Psoas muscle (tissue), 8 donors: ENCODE measurements around the gene OR5K2. TPM values are rescaled to one million over a fixed set of nuclear protein-coding genes. Genes with fewer than 3 reads are reported as not detected.

ENCODE experiments used
- ATAC-seq, 4 donors: fragments of 200-7000 bp; cut with Tn5 transposase; one replicate each; pipeline ENCODE4 v1.9.1; 2020; ENCODE audit warnings: moderate library complexity in 3 of 4, mild to moderate bottlenecking in 2 of 4
- DNase-seq, 2 donors: peaks; one replicate each; pipeline ENCODE4 v3.0.0-alpha.2; 2020
- H3K27ac ChIP-seq: fragments of 200-600 bp; one replicate; pipeline ENCODE4 v1.8.0; 2022
- H3K27me3 ChIP-seq, 3 donors: fragments of 200-600 bp in 1 of 3; one replicate each; pipeline versions ENCODE4 v1.6.1 to v1.8.0; 2013 to 2022; ENCODE audit warnings: low read length in 2 of 3, mild to moderate bottlenecking in 2 of 3, moderate library complexity in 1 of 3; ENCODE audit not compliant: insufficient read depth in 3 of 3
- H3K36me3 ChIP-seq, 2 donors: fragments of 200-600 bp in 1 of 2; one replicate each; pipeline versions ENCODE4 v1.6.1 to v1.8.0; 2013 to 2022; ENCODE audit warnings: low read depth in 1 of 2, mild to moderate bottlenecking in 1 of 2, moderate library complexity in 1 of 2; ENCODE audit not compliant: insufficient read depth in 1 of 2
- H3K4me1 ChIP-seq: fragments of 200-600 bp; one replicate; pipeline ENCODE4 v1.8.0; 2022
- H3K4me3 ChIP-seq: fragments of 200-600 bp; one replicate; pipeline ENCODE4 v1.8.0; 2022; ENCODE audit warnings: mild to moderate bottlenecking
- H3K9me3 ChIP-seq: fragments of 200-600 bp; one replicate; pipeline ENCODE4 v1.8.0; 2022
- WGBS, 3 donors: extraction: QIAGEN DNeasy Blood & Tissue Kit; methylation state at CpG; one replicate each; pipeline versions ENCODE4 v1.1.6 to v1.1.7; 2013; 5-methylcytosine and 5-hydroxymethylcytosine counted together
- intact Hi-C, 2 donors: fragments of 100-400 bp; cut with DNase I; formaldehyde crosslinking; loops; one replicate each; pipeline versions ENCODE4 v1.11.0 to v1.14.2; 2022
- polyA plus RNA-seq, 3 donors: library from polyadenylated mRNA; stranded (reverse); fragments of 200-250 nt; gene quantifications; one replicate each; pipeline ENCODE4 v1.2.3, GENCODE V29; 2013
- total RNA-seq, 4 donors: library from RNA; stranded (reverse); fragmentation: NEBNext Ultra II Directional in 2 of 4; extraction: Animal tissue kit (Norgen Biotek cat#: 25700) in 2 of 4; gene quantifications; one replicate each; pipeline versions ENCODE4 v1.2.1 to v1.2.4, GENCODE V29; 2021 to 2023
- TF ChIP-seq, protein P1 (sequence below): fragments of 200-600 bp; IDR thresholded peaks from one replicate; pipeline ENCODE4 v1.8.0; 2022; ENCODE audit warnings: antibody characterized with exemption
- donor health status: healthy with polysubstance abuse.
- donor health status: DM: no; HTN: no; CAD: no; lungs with moderate emphysema.
- donor health status: Bipolar disorder and iron deficiency.
- donor health status: healthy.
- donor health status: DM: yes; HTN: yes; CAD: no.
- donor health status: DM: no; HTN: no; CAD: no.
- donor health status: DM: no; HTN: no; CAD: no.
- donor health status: DM: yes; HTN: yes; CAD: no.

Gene OR5K2
- total and polyA plus RNA-seq, 7 donors: not detected

DNA sequence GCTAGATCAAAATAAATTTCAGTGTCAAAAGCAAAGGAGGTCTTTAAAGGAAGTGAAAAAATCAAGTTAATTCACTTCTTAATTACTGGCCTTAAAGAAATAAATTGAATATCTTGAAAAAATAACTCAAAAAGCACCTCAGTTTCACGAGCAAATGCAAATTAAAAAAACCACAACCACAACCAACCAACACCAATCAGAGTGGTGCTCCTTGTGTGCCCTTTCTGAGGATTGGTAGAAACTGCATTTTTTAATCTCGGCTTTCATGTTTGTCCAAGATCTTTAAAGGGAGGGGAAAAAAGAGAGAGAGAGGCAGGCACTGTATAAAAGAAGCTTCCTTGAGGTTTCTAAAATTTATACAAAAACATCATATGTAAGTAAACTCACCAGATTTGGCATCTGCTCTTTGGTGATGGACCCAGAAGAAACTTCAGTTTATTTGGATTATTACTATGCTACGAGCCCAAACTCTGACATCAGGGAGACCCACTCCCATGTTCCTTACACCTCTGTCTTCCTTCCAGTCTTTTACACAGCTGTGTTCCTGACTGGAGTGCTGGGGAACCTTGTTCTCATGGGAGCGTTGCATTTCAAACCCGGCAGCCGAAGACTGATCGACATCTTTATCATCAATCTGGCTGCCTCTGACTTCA is 34.3 kb downstream of the OR5K2 start, which contains the start of gene GPR15:
TSS of gene GPR15 (plus strand) at position 357 of the 653 bp plus-strand sequence. CDS start at position 413, 56 bp downstream.
- WGBS, 3 donors: 76 to 79% (median 79%) methylated on average over 7 of the region's 7 CpGs

DNA sequence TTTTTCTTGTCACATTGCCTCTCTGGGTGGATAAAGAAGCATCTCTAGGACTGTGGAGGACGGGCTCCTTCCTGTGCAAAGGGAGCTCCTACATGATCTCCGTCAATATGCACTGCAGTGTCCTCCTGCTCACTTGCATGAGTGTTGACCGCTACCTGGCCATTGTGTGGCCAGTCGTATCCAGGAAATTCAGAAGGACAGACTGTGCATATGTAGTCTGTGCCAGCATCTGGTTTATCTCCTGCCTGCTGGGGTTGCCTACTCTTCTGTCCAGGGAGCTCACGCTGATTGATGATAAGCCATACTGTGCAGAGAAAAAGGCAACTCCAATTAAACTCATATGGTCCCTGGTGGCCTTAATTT is 34.8 kb downstream of the OR5K2 start:
- no peaks in the 10 kb centered on the region for H3K27me3 ChIP-seq
- peaks cover 8% of the 10 kb centered on the region for H3K4me1 ChIP-seq
- no peaks in the 10 kb centered on the region for H3K36me3 ChIP-seq
- DNase-seq: no peak
- H3K27ac ChIP-seq: no peak overlapping the region
- intact Hi-C loops: no loop called here
- 82 to 93% (median 84%) methylated on average over 5 of the region's 5 CpGs for WGBS, 3 donors
- ATAC-seq: no peak
- H3K4me3 ChIP-seq: no peak overlapping the region
- TF ChIP-seq, protein P1, sequence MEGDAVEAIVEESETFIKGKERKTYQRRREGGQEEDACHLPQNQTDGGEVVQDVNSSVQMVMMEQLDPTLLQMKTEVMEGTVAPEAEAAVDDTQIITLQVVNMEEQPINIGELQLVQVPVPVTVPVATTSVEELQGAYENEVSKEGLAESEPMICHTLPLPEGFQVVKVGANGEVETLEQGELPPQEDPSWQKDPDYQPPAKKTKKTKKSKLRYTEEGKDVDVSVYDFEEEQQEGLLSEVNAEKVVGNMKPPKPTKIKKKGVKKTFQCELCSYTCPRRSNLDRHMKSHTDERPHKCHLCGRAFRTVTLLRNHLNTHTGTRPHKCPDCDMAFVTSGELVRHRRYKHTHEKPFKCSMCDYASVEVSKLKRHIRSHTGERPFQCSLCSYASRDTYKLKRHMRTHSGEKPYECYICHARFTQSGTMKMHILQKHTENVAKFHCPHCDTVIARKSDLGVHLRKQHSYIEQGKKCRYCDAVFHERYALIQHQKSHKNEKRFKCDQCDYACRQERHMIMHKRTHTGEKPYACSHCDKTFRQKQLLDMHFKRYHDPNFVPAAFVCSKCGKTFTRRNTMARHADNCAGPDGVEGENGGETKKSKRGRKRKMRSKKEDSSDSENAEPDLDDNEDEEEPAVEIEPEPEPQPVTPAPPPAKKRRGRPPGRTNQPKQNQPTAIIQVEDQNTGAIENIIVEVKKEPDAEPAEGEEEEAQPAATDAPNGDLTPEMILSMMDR: no peak
- no peaks in the 10 kb centered on the region for H3K9me3 ChIP-seq

More for the DNA sequence above, 34.3 kb downstream of the OR5K2 start, which contains the start of gene GPR15:
- H3K36me3 ChIP-seq: no peaks in the 10 kb centered on the region
- H3K4me3 ChIP-seq: no peak within 1 kb of the TSS
- H3K4me1 ChIP-seq: peaks cover 8% of the 10 kb centered on the region
- TF ChIP-seq, protein P1: no peak
- intact Hi-C loops: no loop called here
- H3K27me3 ChIP-seq: no peaks in the 10 kb centered on the region
- no peak within 1 kb of the TSS for H3K27ac ChIP-seq
- DNase-seq (no peak), ATAC-seq (no peak)
- H3K9me3 ChIP-seq: no peaks in the 10 kb centered on the region

DNA sequence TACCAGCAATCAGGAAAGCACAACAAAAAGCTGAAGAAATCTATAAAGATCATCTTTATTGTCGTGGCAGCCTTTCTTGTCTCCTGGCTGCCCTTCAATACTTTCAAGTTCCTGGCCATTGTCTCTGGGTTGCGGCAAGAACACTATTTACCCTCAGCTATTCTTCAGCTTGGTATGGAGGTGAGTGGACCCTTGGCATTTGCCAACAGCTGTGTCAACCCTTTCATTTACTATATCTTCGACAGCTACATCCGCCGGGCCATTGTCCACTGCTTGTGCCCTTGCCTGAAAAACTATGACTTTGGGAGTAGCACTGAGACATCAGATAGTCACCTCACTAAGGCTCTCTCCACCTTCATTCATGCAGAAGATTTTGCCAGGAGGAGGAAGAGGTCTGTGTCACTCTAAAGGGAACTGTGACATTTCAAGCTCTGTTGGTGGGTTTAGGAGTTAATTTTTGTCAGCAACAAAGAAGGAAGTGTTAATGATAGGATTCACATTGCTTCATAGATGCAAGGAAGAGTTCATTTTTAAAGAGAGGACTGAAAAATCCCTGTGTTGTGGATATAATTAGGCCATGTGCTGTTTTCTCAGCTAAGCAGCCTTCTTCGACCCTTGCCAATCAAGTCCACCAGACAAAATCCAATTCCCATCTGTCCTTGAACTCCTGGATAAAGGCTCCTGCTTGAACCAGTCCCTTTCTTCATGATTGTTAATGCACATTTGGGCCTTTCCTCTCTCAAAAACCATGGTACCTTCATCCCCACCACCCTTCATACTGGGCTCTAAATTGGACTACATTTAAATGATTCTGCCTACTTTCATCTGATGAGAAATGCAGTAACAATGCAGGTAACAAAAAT is 35.5 kb downstream of the OR5K2 start:
- no peak for ATAC-seq
- Histone ChIP-seq H3K36me3 (no peaks in the 10 kb centered on the region), H3K4me3 (no peak overlapping the region), H3K27me3 (no peaks in the 10 kb centered on the region), H3K9me3 (no peaks in the 10 kb centered on the region), H3K27ac (no peak overlapping the region), H3K4me1 (peaks cover 8% of the 10 kb centered on the region)
- TF ChIP-seq, protein P1: no peak
- DNase-seq: no peak
- WGBS, 3 donors: 89 to 94% (median 90%) methylated on average over 6 of the region's 6 CpGs
- intact Hi-C loops: no loop called here

DNA sequence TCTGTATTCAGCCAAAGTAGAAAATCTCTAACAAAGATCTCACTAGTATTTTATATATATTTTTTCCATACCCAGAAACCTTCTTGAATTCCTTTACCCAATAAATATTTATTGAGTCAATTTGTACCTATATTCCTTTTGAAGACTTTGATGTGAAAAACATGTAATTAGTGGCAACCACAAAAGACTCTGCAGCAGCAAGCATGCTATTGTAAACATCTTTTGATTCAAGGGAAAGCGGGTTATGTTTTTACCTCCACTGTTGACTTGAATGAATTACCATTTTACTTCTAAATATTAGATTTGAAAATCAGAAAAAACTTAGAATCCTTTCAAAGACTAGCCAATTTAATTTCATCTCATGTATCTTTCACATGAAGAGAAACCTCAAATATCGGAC is 36.7 kb downstream of the OR5K2 start:
- Histone ChIP-seq H3K9me3 (no peaks in the 10 kb centered on the region), H3K27me3 (no peaks in the 10 kb centered on the region), H3K4me1 (peaks cover 8% of the 10 kb centered on the region), H3K36me3 (no peaks in the 10 kb centered on the region), H3K4me3 (no peak overlapping the region), H3K27ac (no peak overlapping the region)
- intact Hi-C loops: no loop called here
- ATAC-seq (no peak), DNase-seq (no peak)
- TF ChIP-seq, protein P1: no peak
- 95 to 97% (median 96%) methylated on average over 2 of the region's 2 CpGs for WGBS, 3 donors
